Activated CD4-positive, alpha-beta T cell treated with anti-CD3 and anti-CD28 coated beads, Interleukin-2, amount 10 ng/mL, durations not matched to agents 7 days and 5 days (primary cell): Measurements from ENCODE around the gene C1QTNF7. TPM values are rescaled to one million over a fixed set of nuclear protein-coding genes. Genes with fewer than 3 reads are reported as not detected.

Experiments used
- total RNA-seq, 2 experiments: library from RNA; stranded (reverse); gene quantifications; one replicate each; pipeline ENCODE4 v1.2.3, GENCODE V29; 2021

The C1QTNF7 gene
- total RNA-seq, 2 experiments from 2014 or later = not detected

Other genes with a start within 250 kb of the C1QTNF7 start
- not detected for gene CC2D2A, start 41.8 kb downstream of the C1QTNF7 start, total RNA-seq
- gene FBXL5, start 227.3 kb downstream of the C1QTNF7 start, total RNA-seq = 10 to 100 TPM; 34.3 to 38.6 TPM